Measurements from ENCODE around the gene RBPJ. TPM values are rescaled to one million over a fixed set of nuclear protein-coding genes. Genes with fewer than 3 reads are reported as not detected.
A peak's percentile ranks its signal among the peaks of the same experiment; 100 is the strongest.

Gene RBPJ
- total RNA-seq: 156 TPM

GRCh38 chr4:26320538-26321372, at the start of gene RBPJ:
Gene RBPJ (plus strand): TSS chr4:26321014. CDS start chr4:26321029, 15 bp downstream.
- H3K4me1 ChIP-seq (ENCODE audit: insufficient read depth, low read length): peaks cover 43% of the 10 kb centered on the region
- peak within 1 kb of the TSS; percentile 90 for H3K4me3 ChIP-seq (ENCODE audit: low read length)
- H3K27me3 ChIP-seq (ENCODE audit: insufficient read depth, low read length): no peaks in the 10 kb centered on the region
- no peaks in the 10 kb centered on the region for H3K9me3 ChIP-seq (ENCODE audit: low read depth, low read length)

GRCh38 chr4:26271703-26272102, 49.1 kb upstream of the RBPJ start:
- Histone ChIP-seq H3K4me1 (ENCODE audit: insufficient read depth, low read length) (peaks cover 74% of the 10 kb centered on the region), H3K9me3 (ENCODE audit: low read depth, low read length) (no peaks in the 10 kb centered on the region), H3K4me3 (ENCODE audit: low read length) (no peak overlapping the region), H3K27me3 (ENCODE audit: insufficient read depth, low read length) (no peaks in the 10 kb centered on the region)

- peaks cover 78% of the 10 kb centered on the region for H3K4me1 ChIP-seq (ENCODE audit: insufficient read depth, low read length)
- peak overlapping the region; percentile 8 for H3K4me3 ChIP-seq (ENCODE audit: low read length)
- H3K27me3 ChIP-seq (ENCODE audit: insufficient read depth, low read length): no peaks in the 10 kb centered on the region
- H3K9me3 ChIP-seq (ENCODE audit: low read depth, low read length): no peaks in the 10 kb centered on the region
Measured at GRCh38 chr4:26272654-26273615, 47.9 kb upstream of the RBPJ start.

GRCh38 chr4:26273616-26273980, 47.2 kb upstream of the RBPJ start:
- Histone ChIP-seq H3K9me3 (ENCODE audit: low read depth, low read length) (no peaks in the 10 kb centered on the region), H3K4me1 (ENCODE audit: insufficient read depth, low read length) (peaks cover 72% of the 10 kb centered on the region), H3K4me3 (ENCODE audit: low read length) (peak overlapping the region; percentile 8), H3K27me3 (ENCODE audit: insufficient read depth, low read length) (no peaks in the 10 kb centered on the region)

GRCh38 chr4:26275281-26275680, 45.5 kb upstream of the RBPJ start:
- Histone ChIP-seq H3K9me3 (ENCODE audit: low read depth, low read length) (no peaks in the 10 kb centered on the region), H3K27me3 (ENCODE audit: insufficient read depth, low read length) (no peaks in the 10 kb centered on the region), H3K4me3 (ENCODE audit: low read length) (no peak overlapping the region), H3K4me1 (ENCODE audit: insufficient read depth, low read length) (peaks cover 64% of the 10 kb centered on the region)

GRCh38 chr4:26279446-26279845, 41.4 kb upstream of the RBPJ start:
- no peaks in the 10 kb centered on the region for H3K9me3 ChIP-seq (ENCODE audit: low read depth, low read length)
- peaks cover 29% of the 10 kb centered on the region for H3K4me1 ChIP-seq (ENCODE audit: insufficient read depth, low read length)
- no peaks in the 10 kb centered on the region for H3K27me3 ChIP-seq (ENCODE audit: insufficient read depth, low read length)
- no peak overlapping the region for H3K4me3 ChIP-seq (ENCODE audit: low read length)

- Histone ChIP-seq H3K4me1 (ENCODE audit: insufficient read depth, low read length) (peaks cover 8% of the 10 kb centered on the region), H3K27me3 (ENCODE audit: insufficient read depth, low read length) (no peaks in the 10 kb centered on the region), H3K4me3 (ENCODE audit: low read length) (no peak overlapping the region), H3K9me3 (ENCODE audit: low read depth, low read length) (no peaks in the 10 kb centered on the region)
Measured at GRCh38 chr4:26281881-26282280, 38.9 kb upstream of the RBPJ start.

GRCh38 chr4:26284536-26284935, 36.3 kb upstream of the RBPJ start:
- Histone ChIP-seq H3K4me3 (ENCODE audit: low read length) (no peak overlapping the region), H3K27me3 (ENCODE audit: insufficient read depth, low read length) (no peaks in the 10 kb centered on the region), H3K4me1 (ENCODE audit: insufficient read depth, low read length) (peaks cover 26% of the 10 kb centered on the region), H3K9me3 (ENCODE audit: low read depth, low read length) (no peaks in the 10 kb centered on the region)

GRCh38 chr4:26285272-26285671, 35.5 kb upstream of the RBPJ start:
- H3K9me3 ChIP-seq (ENCODE audit: low read depth, low read length): no peaks in the 10 kb centered on the region
- H3K4me3 ChIP-seq (ENCODE audit: low read length): no peak overlapping the region
- H3K27me3 ChIP-seq (ENCODE audit: insufficient read depth, low read length): no peaks in the 10 kb centered on the region

GRCh38 chr4:26287756-26288155, 33.1 kb upstream of the RBPJ start:
- H3K4me1 ChIP-seq (ENCODE audit: insufficient read depth, low read length): peaks cover 35% of the 10 kb centered on the region
- H3K9me3 ChIP-seq (ENCODE audit: low read depth, low read length): no peaks in the 10 kb centered on the region
- no peak overlapping the region for H3K4me3 ChIP-seq (ENCODE audit: low read length)
- H3K27me3 ChIP-seq (ENCODE audit: insufficient read depth, low read length): no peaks in the 10 kb centered on the region

More at GRCh38 chr4:26285272-26285671, 35.5 kb upstream of the RBPJ start:
- peaks cover 33% of the 10 kb centered on the region for H3K4me1 ChIP-seq (ENCODE audit: insufficient read depth, low read length)

GRCh38 chr4:26288355-26288909, 32.4 kb upstream of the RBPJ start:
- Histone ChIP-seq H3K4me1 (ENCODE audit: insufficient read depth, low read length) (peaks cover 41% of the 10 kb centered on the region), H3K4me3 (ENCODE audit: low read length) (no peak overlapping the region), H3K9me3 (ENCODE audit: low read depth, low read length) (no peaks in the 10 kb centered on the region), H3K27me3 (ENCODE audit: insufficient read depth, low read length) (no peaks in the 10 kb centered on the region)

GRCh38 chr4:26289401-26289800, 31.4 kb upstream of the RBPJ start:
- peaks cover 42% of the 10 kb centered on the region for H3K4me1 ChIP-seq (ENCODE audit: insufficient read depth, low read length)
- no peak overlapping the region for H3K4me3 ChIP-seq (ENCODE audit: low read length)
- H3K27me3 ChIP-seq (ENCODE audit: insufficient read depth, low read length): no peaks in the 10 kb centered on the region
- no peaks in the 10 kb centered on the region for H3K9me3 ChIP-seq (ENCODE audit: low read depth, low read length)

- Histone ChIP-seq H3K4me3 (ENCODE audit: low read length) (no peak overlapping the region), H3K27me3 (ENCODE audit: insufficient read depth, low read length) (no peaks in the 10 kb centered on the region), H3K4me1 (ENCODE audit: insufficient read depth, low read length) (peaks cover 42% of the 10 kb centered on the region), H3K9me3 (ENCODE audit: low read depth, low read length) (no peaks in the 10 kb centered on the region)
Measured at GRCh38 chr4:26290321-26290720, 30.5 kb upstream of the RBPJ start.

GRCh38 chr4:26294904-26295303, 25.9 kb upstream of the RBPJ start:
- Histone ChIP-seq H3K27me3 (ENCODE audit: insufficient read depth, low read length) (no peaks in the 10 kb centered on the region), H3K4me1 (ENCODE audit: insufficient read depth, low read length) (peaks cover 21% of the 10 kb centered on the region), H3K4me3 (ENCODE audit: low read length) (no peak overlapping the region), H3K9me3 (ENCODE audit: low read depth, low read length) (no peaks in the 10 kb centered on the region)

- no peaks in the 10 kb centered on the region for H3K27me3 ChIP-seq (ENCODE audit: insufficient read depth, low read length)
- H3K9me3 ChIP-seq (ENCODE audit: low read depth, low read length): no peaks in the 10 kb centered on the region
- H3K4me1 ChIP-seq (ENCODE audit: insufficient read depth, low read length): peaks cover 18% of the 10 kb centered on the region
- no peak overlapping the region for H3K4me3 ChIP-seq (ENCODE audit: low read length)
Measured at GRCh38 chr4:26296021-26296420, 24.8 kb upstream of the RBPJ start.

All from mononuclear cell (primary cell).